WTC11 (cell line): ENCODE results near the gene YKT6. TPM values are rescaled to one million over a fixed set of nuclear protein-coding genes. Genes with fewer than 3 reads are reported as not detected.
A peak's percentile ranks its signal among the peaks of the same experiment; 100 is the strongest.

Experiments used
- ATAC-seq: fragments of 200-7000 bp; cut with Tn5 transposase; 2 replicates; pipeline ENCODE4 v1.10.0; 2021; ENCODE audit warnings: mild to moderate bottlenecking, moderate library complexity
- CTCF ChIA-PET: fragments of 300-600 bp; sonication (Branson Sonifier 250); formaldehyde crosslinking; loops from one replicate; lab custom pipeline; 2021; ENCODE audit warnings: antibody characterized with exemption; lab: Charles Lee
- POLR2A ChIA-PET: fragments of 350-600 bp; sonication (Branson Sonifier 250); formaldehyde crosslinking; loops from one replicate; lab custom pipeline; 2021; ENCODE audit warnings: antibody characterized with exemption; lab: Charles Lee
- DNase-seq: peaks from one replicate; pipeline ENCODE4 v3.0.0; 2021; ENCODE audit warnings: low spot score
- H3K27ac Mint-ChIP-seq: 2 replicates; pipeline ENCODE4 v1.8.0; 2021; ENCODE audit warnings: mixed read lengths
- H3K27me3 Mint-ChIP-seq: 2 replicates; pipeline ENCODE4 v1.8.0; 2021; ENCODE audit warnings: low read depth, mild to moderate bottlenecking, moderate library complexity, mixed read lengths
- H3K36me3 Mint-ChIP-seq: 2 replicates; pipeline ENCODE4 v1.8.0; 2021; ENCODE audit warnings: mixed read lengths
- H3K4me1 Mint-ChIP-seq: 2 replicates; pipeline ENCODE4 v1.8.0; 2022; ENCODE audit warnings: mixed read lengths
- H3K4me3 Mint-ChIP-seq: 2 replicates; pipeline ENCODE4 v1.8.0; 2021; ENCODE audit warnings: mild to moderate bottlenecking, moderate library complexity, mixed read lengths
- H3K9me3 Mint-ChIP-seq: 2 replicates; pipeline ENCODE4 v1.8.0; 2021; ENCODE audit warnings: mixed read lengths
- ATF2 ChIP-seq: sonication (generic); formaldehyde crosslinking; IDR thresholded peaks from 2 replicates; pipeline ENCODE4 v1.8.1; 2022; ENCODE audit warnings: low read depth, missing genetic modification reagents, borderline replicate concordance
- EMX1 ChIP-seq: fragments of 250-450 bp; sonication (Bioruptor Pico); IDR thresholded peaks from 2 replicates; pipeline ENCODE4 v1.8.0; 2021; ENCODE audit warnings: mild to moderate bottlenecking
- ESRRA ChIP-seq: sonication (generic); formaldehyde crosslinking; IDR thresholded peaks from 2 replicates; pipeline ENCODE4 v1.8.1; 2022; ENCODE audit warnings: mild to moderate bottlenecking, missing genetic modification reagents, borderline replicate concordance
- FOXK1 ChIP-seq: sonication (generic); formaldehyde crosslinking; IDR thresholded peaks from 2 replicates; pipeline ENCODE4 v1.8.0; 2022; ENCODE audit warnings: mild to moderate bottlenecking, moderate library complexity, missing genetic modification reagents
- FOXP1 ChIP-seq: sonication (generic); formaldehyde crosslinking; IDR thresholded peaks from 2 replicates; pipeline ENCODE4 v1.8.0; 2022; ENCODE audit warnings: missing genetic modification reagents, mild to moderate bottlenecking, moderate library complexity, borderline replicate concordance
- IRF2 ChIP-seq: sonication (generic); formaldehyde crosslinking; IDR thresholded peaks from 2 replicates; pipeline ENCODE4 v1.8.0; 2022; ENCODE audit warnings: low read depth, missing genetic modification reagents, borderline replicate concordance
- NFYB ChIP-seq: sonication (generic); formaldehyde crosslinking; conservative IDR thresholded peaks from 2 replicates; pipeline ENCODE4 v1.8.0; 2022; ENCODE audit warnings: low read depth, missing genetic modification reagents
- NR2C2 ChIP-seq: sonication (generic); formaldehyde crosslinking; IDR thresholded peaks from 2 replicates; pipeline ENCODE4 v1.8.0; 2022; ENCODE audit warnings: mild to moderate bottlenecking, missing genetic modification reagents
- PRRX2 ChIP-seq: fragments of 250-450 bp; sonication (Bioruptor Pico); IDR thresholded peaks from 2 replicates; pipeline ENCODE4 v1.8.0; 2021; ENCODE audit warnings: mild to moderate bottlenecking
- RELA ChIP-seq: sonication (generic); formaldehyde crosslinking; IDR thresholded peaks from 2 replicates; pipeline ENCODE4 v1.8.1; 2022; ENCODE audit warnings: missing genetic modification reagents, mild to moderate bottlenecking, borderline replicate concordance
- RORB ChIP-seq: fragments of 250-450 bp; sonication (Bioruptor Pico); IDR thresholded peaks from 2 replicates; pipeline ENCODE4 v1.9.0; 2021; ENCODE audit warnings: mild to moderate bottlenecking
- STAT6 ChIP-seq: sonication (generic); formaldehyde crosslinking; conservative IDR thresholded peaks from 2 replicates; pipeline ENCODE4 v1.8.1; 2023; ENCODE audit warnings: mild to moderate bottlenecking, low read depth, missing genetic modification reagents, moderate library complexity
- TEAD1 ChIP-seq: sonication (generic); formaldehyde crosslinking; IDR thresholded peaks from 2 replicates; pipeline ENCODE4 v1.8.0; 2022; ENCODE audit warnings: mild to moderate bottlenecking, missing genetic modification reagents
- ZNF416 ChIP-seq: fragments of 250-450 bp; sonication (Bioruptor Pico); IDR thresholded peaks from 2 replicates; pipeline ENCODE4 v1.9.0; 2021; ENCODE audit warnings: mild to moderate bottlenecking, inconsistent platforms
- ZNF671 ChIP-seq: fragments of 250-450 bp; sonication (Bioruptor Pico); IDR thresholded peaks from 2 replicates; pipeline ENCODE4 v1.8.0; 2021; ENCODE audit warnings: mild to moderate bottlenecking
- total RNA-seq: library from RNA; stranded (reverse); gene quantifications from 3 replicates; pipeline ENCODE4 v1.2.3, GENCODE V29; 2021
- TF ChIP-seq, protein P1 (sequence below): sonication (generic); formaldehyde crosslinking; IDR thresholded peaks from 2 replicates; pipeline ENCODE4 v1.8.1; 2022; ENCODE audit warnings: missing genetic modification reagents, borderline replicate concordance
- TF ChIP-seq, protein P2 (sequence below): sonication (generic); formaldehyde crosslinking; IDR thresholded peaks from 2 replicates; pipeline ENCODE4 v1.8.1; 2023; ENCODE audit warnings: mild to moderate bottlenecking, missing genetic modification reagents
- TF ChIP-seq, protein P3 (sequence below): sonication (generic); formaldehyde crosslinking; IDR thresholded peaks from 2 replicates; pipeline ENCODE4 v1.8.1; 2023; ENCODE audit warnings: mild to moderate bottlenecking, moderate library complexity, missing genetic modification reagents
- TF ChIP-seq, protein P4 (sequence below): sonication (generic); formaldehyde crosslinking; IDR thresholded peaks from 2 replicates; pipeline ENCODE4 v1.8.1; 2022; ENCODE audit warnings: mild to moderate bottlenecking, moderate library complexity, missing genetic modification reagents
- TF ChIP-seq, protein P5 (sequence below): sonication (generic); formaldehyde crosslinking; IDR thresholded peaks from 2 replicates; pipeline ENCODE4 v1.8.1; 2022; ENCODE audit warnings: mild to moderate bottlenecking, missing genetic modification reagents, moderate library complexity, borderline replicate concordance

Gene YKT6
- total RNA-seq, 1 experiment from 2014 or later = 102 TPM

GRCh38 chr7:44211126-44211675, 10.4 kb downstream of the YKT6 start:
- no peak overlapping the region for H3K4me3 Mint-ChIP-seq
- peaks cover 11% of the 10 kb centered on the region for H3K4me1 Mint-ChIP-seq
- no peaks in the 10 kb centered on the region for H3K9me3 Mint-ChIP-seq
- H3K27me3 Mint-ChIP-seq = no peaks in the 10 kb centered on the region
- ChIA-PET CTCF (interaction anchor here (1.4 kb wide), 1 partner anchor 80 kb away, joined by 3 read pairs; no protein-coding TSS in a partner anchor), POLR2A (no interaction called here)
- TF ChIP-seq NFYB (no peak), ZNF416 (CRISPR knock-in tag) (no peak), FOXK1 (CRISPR knock-in tag) (no peak), NR2C2 (CRISPR knock-in tag) (no peak), IRF2 (no peak), RELA (CRISPR knock-in tag) (no peak), ATF2 (CRISPR knock-in tag) (no peak), PRRX2 (CRISPR knock-in tag) (no peak), ZNF671 (CRISPR knock-in tag) (no peak), ESRRA (CRISPR knock-in tag) (no peak)
- TF ChIP-seq, protein P1, sequence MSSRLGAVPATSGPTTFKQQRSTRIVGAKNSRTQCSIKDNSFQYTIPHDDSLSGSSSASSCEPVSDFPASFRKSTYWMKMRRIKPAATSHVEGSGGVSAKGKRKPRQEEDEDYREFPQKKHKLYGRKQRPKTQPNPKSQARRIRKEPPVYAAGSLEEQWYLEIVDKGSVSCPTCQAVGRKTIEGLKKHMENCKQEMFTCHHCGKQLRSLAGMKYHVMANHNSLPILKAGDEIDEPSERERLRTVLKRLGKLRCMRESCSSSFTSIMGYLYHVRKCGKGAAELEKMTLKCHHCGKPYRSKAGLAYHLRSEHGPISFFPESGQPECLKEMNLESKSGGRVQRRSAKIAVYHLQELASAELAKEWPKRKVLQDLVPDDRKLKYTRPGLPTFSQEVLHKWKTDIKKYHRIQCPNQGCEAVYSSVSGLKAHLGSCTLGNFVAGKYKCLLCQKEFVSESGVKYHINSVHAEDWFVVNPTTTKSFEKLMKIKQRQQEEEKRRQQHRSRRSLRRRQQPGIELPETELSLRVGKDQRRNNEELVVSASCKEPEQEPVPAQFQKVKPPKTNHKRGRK = no peak
- TF ChIP-seq, protein P2, sequence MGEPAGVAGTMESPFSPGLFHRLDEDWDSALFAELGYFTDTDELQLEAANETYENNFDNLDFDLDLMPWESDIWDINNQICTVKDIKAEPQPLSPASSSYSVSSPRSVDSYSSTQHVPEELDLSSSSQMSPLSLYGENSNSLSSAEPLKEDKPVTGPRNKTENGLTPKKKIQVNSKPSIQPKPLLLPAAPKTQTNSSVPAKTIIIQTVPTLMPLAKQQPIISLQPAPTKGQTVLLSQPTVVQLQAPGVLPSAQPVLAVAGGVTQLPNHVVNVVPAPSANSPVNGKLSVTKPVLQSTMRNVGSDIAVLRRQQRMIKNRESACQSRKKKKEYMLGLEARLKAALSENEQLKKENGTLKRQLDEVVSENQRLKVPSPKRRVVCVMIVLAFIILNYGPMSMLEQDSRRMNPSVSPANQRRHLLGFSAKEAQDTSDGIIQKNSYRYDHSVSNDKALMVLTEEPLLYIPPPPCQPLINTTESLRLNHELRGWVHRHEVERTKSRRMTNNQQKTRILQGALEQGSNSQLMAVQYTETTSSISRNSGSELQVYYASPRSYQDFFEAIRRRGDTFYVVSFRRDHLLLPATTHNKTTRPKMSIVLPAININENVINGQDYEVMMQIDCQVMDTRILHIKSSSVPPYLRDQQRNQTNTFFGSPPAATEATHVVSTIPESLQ = no peak
- TF ChIP-seq, protein P3, sequence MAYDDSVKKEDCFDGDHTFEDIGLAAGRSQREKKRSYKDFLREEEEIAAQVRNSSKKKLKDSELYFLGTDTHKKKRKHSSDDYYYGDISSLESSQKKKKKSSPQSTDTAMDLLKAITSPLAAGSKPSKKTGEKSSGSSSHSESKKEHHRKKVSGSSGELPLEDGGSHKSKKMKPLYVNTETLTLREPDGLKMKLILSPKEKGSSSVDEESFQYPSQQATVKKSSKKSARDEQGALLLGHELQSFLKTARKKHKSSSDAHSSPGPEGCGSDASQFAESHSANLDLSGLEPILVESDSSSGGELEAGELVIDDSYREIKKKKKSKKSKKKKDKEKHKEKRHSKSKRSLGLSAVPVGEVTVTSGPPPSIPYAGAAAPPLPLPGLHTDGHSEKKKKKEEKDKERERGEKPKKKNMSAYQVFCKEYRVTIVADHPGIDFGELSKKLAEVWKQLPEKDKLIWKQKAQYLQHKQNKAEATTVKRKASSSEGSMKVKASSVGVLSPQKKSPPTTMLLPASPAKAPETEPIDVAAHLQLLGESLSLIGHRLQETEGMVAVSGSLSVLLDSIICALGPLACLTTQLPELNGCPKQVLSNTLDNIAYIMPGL = no peak
- peaks cover 49% of the 10 kb centered on the region for H3K36me3 Mint-ChIP-seq
- ATAC-seq (no peak), DNase-seq (peak; percentile 8)
- H3K27ac Mint-ChIP-seq = no peak overlapping the region

DNA sequence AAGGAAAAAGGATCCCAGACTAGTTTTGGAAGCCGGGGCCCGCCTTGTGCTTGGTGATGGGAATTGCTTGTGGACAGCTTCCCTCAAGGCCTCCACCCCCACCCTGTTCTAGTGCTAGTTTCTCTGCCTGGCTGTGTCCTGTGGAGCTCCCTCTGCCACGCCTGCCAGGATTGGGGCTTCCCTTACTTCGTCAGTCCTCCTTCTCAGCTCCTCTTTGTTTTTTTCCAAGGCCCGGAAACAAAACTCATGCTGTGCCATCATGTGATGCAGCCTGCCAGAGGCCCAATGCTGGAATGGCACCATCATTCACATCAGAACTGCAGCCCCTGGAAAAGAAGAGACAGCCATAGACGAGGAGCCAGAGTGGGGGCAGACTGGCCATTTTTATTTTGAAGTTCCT, 11.2 kb downstream of the YKT6 start:
- CTCF ChIA-PET = interaction anchor here (1.4 kb wide), 1 partner anchor 81 kb away, joined by 3 read pairs; no protein-coding TSS in a partner anchor
- TF ChIP-seq, protein P4, sequence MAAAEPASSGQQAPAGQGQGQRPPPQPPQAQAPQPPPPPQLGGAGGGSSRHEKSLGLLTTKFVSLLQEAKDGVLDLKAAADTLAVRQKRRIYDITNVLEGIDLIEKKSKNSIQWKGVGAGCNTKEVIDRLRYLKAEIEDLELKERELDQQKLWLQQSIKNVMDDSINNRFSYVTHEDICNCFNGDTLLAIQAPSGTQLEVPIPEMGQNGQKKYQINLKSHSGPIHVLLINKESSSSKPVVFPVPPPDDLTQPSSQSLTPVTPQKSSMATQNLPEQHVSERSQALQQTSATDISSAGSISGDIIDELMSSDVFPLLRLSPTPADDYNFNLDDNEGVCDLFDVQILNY = no peak
- no peak for TF ChIP-seq RELA (CRISPR knock-in tag)
- TF ChIP-seq NFYB = no peak
- TF ChIP-seq, protein P5, sequence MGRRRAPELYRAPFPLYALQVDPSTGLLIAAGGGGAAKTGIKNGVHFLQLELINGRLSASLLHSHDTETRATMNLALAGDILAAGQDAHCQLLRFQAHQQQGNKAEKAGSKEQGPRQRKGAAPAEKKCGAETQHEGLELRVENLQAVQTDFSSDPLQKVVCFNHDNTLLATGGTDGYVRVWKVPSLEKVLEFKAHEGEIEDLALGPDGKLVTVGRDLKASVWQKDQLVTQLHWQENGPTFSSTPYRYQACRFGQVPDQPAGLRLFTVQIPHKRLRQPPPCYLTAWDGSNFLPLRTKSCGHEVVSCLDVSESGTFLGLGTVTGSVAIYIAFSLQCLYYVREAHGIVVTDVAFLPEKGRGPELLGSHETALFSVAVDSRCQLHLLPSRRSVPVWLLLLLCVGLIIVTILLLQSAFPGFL (CRISPR knock-in tag) = no peak
- no peak for TF ChIP-seq IRF2
- no peak for TF ChIP-seq RORB
- TF ChIP-seq TEAD1 (CRISPR knock-in tag) = no peak
- TF ChIP-seq STAT6 (CRISPR knock-in tag) = no peak
- TF ChIP-seq FOXP1 = no peak
- no peak for TF ChIP-seq EMX1 (CRISPR knock-in tag)
- TF ChIP-seq, protein P3 = no peak

More for the DNA sequence above, 11.2 kb downstream of the YKT6 start:
- DNase-seq = peak; percentile 5
- Mint-ChIP-seq H3K4me3 (no peak overlapping the region), H3K4me1 (peaks cover 15% of the 10 kb centered on the region), H3K27ac (no peak overlapping the region), H3K9me3 (no peaks in the 10 kb centered on the region), H3K27me3 (no peaks in the 10 kb centered on the region), H3K36me3 (peaks cover 43% of the 10 kb centered on the region)
- no peak for ATAC-seq
- POLR2A ChIA-PET = no interaction called here
